Right cardiac atrium (tissue), 5 donors: ENCODE data around the gene AK9. TPM values are rescaled to one million over a fixed set of nuclear protein-coding genes. Genes with fewer than 3 reads are reported as not detected.
A peak's percentile ranks its signal among the peaks of the same experiment; 100 is the strongest.

Source experiments
- ATAC-seq, 2 donors: fragments of 200-7000 bp; cut with Tn5 transposase; one replicate each; pipeline versions ENCODE4 v1.8.0 to v1.9.1; 2020; ENCODE audit warnings: moderate library complexity in 2 of 2, mild to moderate bottlenecking in 1 of 2
- DNase-seq, 3 donors: peaks; one replicate each; pipeline ENCODE4 v3.0.0-alpha.2; 2020
- H3K27ac ChIP-seq: one replicate; pipeline ENCODE4 v1.5.1; 2013; ENCODE audit warnings: mild to moderate bottlenecking, low read length, control low read depth, moderate library complexity
- H3K27me3 ChIP-seq: one replicate; pipeline ENCODE4 v1.6.1; 2013; ENCODE audit not compliant: control insufficient read depth, insufficient read depth
- H3K4me1 ChIP-seq: one replicate; pipeline ENCODE4 v1.6.1; 2013; ENCODE audit warnings: low read length; ENCODE audit not compliant: control insufficient read depth, insufficient read depth
- H3K4me3 ChIP-seq: one replicate; pipeline ENCODE4 v1.5.1; 2013; ENCODE audit warnings: low read length, control low read depth
- H3K9me3 ChIP-seq: one replicate; pipeline ENCODE4 v1.6.1; 2013; ENCODE audit warnings: low read length; ENCODE audit not compliant: control insufficient read depth
- WGBS: extraction: QIAGEN DNeasy Blood & Tissue Kit; methylation state at CpG from one replicate; pipeline ENCODE4 v1.1.7; 2013; 5-methylcytosine and 5-hydroxymethylcytosine counted together
- intact Hi-C, 4 donors: fragments of 100-400 bp; cut with DNase I; formaldehyde crosslinking; loops; one replicate each; pipeline versions ENCODE4 v1.11.0 to v1.14.0; 2022 to 2023
- polyA plus RNA-seq: library from polyadenylated mRNA; stranded (reverse); fragments of 200-250 nt; gene quantifications from one replicate; pipeline ENCODE4 v1.2.3, GENCODE V29; 2013
- total RNA-seq, 4 donors: library from RNA; stranded (reverse); fragmentation: NEBNext Ultra II Directional; extraction: Animal tissue kit (Norgen Biotek cat#: 25700); gene quantifications; one replicate each; pipeline ENCODE4 v1.2.1, GENCODE V29; 2021
- donor health status: healthy with polysubstance abuse.
- donor health status: DM: no; HTN: yes; CAD: no.
- donor health status: DM: no; HTN: no; CAD: no.
- donor health status: DM: no; HTN: yes; CAD: no; lungs with severe emphysema.
- donor health status: DM: yes; HTN: yes; CAD: no.

The AK9 gene
- total and polyA plus RNA-seq, 5 donors, result 8.3 to 13.2 (median 12.4) TPM

GRCh38 chr6:109496036-109496772 is 194.8 kb downstream of the AK9 start:
- H3K27me3 ChIP-seq, result no peaks in the 10 kb centered on the region
- H3K9me3 ChIP-seq, result no peaks in the 10 kb centered on the region
- no peak for ATAC-seq
- H3K4me1 ChIP-seq, result peaks cover 3% of the 10 kb centered on the region
- WGBS, result 75% methylated on average over 9 of the region's 9 CpGs
- intact Hi-C loops, result no loop called here
- no peak overlapping the region for H3K27ac ChIP-seq
- no peak for DNase-seq
- no peak overlapping the region for H3K4me3 ChIP-seq

GRCh38 chr6:109493865-109494264 is 197.1 kb downstream of the AK9 start:
- peaks cover 3% of the 10 kb centered on the region for H3K4me1 ChIP-seq
- H3K9me3 ChIP-seq, result no peaks in the 10 kb centered on the region
- no peak overlapping the region for H3K4me3 ChIP-seq
- no peaks in the 10 kb centered on the region for H3K27me3 ChIP-seq
- WGBS, result 87% methylated on average over 1 of the region's 1 CpG
- ATAC-seq, result no peak
- intact Hi-C loops, result no loop called here
- H3K27ac ChIP-seq, result no peak overlapping the region
- no peak for DNase-seq

- no peak overlapping the region for H3K27ac ChIP-seq
- 58% methylated on average over 5 of the region's 5 CpGs for WGBS
- no peak overlapping the region for H3K4me3 ChIP-seq
- ATAC-seq (peak in 1 of 2 donors; percentile 31), DNase-seq (no peak)
- no peaks in the 10 kb centered on the region for H3K27me3 ChIP-seq
- intact Hi-C loops, result no loop called here
- peaks cover 3% of the 10 kb centered on the region for H3K4me1 ChIP-seq
- no peaks in the 10 kb centered on the region for H3K9me3 ChIP-seq
Measured at GRCh38 chr6:109491207-109491938, 199.6 kb downstream of the AK9 start.

- intact Hi-C loops, result no loop called here
- Histone ChIP-seq H3K27ac (no peak overlapping the region), H3K27me3 (no peaks in the 10 kb centered on the region), H3K9me3 (no peaks in the 10 kb centered on the region), H3K4me3 (no peak overlapping the region), H3K4me1 (peaks cover 3% of the 10 kb centered on the region)
- DNase-seq (no peak), ATAC-seq (no peak)
- WGBS, result 65% methylated on average over 2 of the region's 2 CpGs
Measured at GRCh38 chr6:109490713-109491112, 200.3 kb downstream of the AK9 start.

GRCh38 chr6:109488001-109488400 is 203.0 kb downstream of the AK9 start:
- H3K9me3 ChIP-seq, result no peaks in the 10 kb centered on the region
- no peak for ATAC-seq
- H3K27me3 ChIP-seq, result no peaks in the 10 kb centered on the region
- no peak for DNase-seq
- H3K27ac ChIP-seq, result no peak overlapping the region
- intact Hi-C loops, result no loop called here
- peaks cover 3% of the 10 kb centered on the region for H3K4me1 ChIP-seq
- no peak overlapping the region for H3K4me3 ChIP-seq

GRCh38 chr6:109486068-109486467 is 204.9 kb downstream of the AK9 start:
- Histone ChIP-seq H3K4me1 (peaks cover 5% of the 10 kb centered on the region), H3K27ac (no peak overlapping the region), H3K9me3 (no peaks in the 10 kb centered on the region), H3K4me3 (no peak overlapping the region), H3K27me3 (no peaks in the 10 kb centered on the region)
- WGBS, result 99% methylated on average over 1 of the region's 1 CpG
- no peak for DNase-seq
- ATAC-seq, result no peak
- intact Hi-C loops, result no loop called here

GRCh38 chr6:109485266-109485935 is 205.6 kb downstream of the AK9 start:
- no peaks in the 10 kb centered on the region for H3K9me3 ChIP-seq
- 66% methylated on average over 3 of the region's 3 CpGs for WGBS
- intact Hi-C loops, result no loop called here
- DNase-seq, result no peak
- no peak overlapping the region for H3K4me3 ChIP-seq
- H3K27ac ChIP-seq, result no peak overlapping the region
- no peak for ATAC-seq
- no peaks in the 10 kb centered on the region for H3K27me3 ChIP-seq
- peaks cover 7% of the 10 kb centered on the region for H3K4me1 ChIP-seq

- intact Hi-C loops, result no loop called here
- no peak overlapping the region for H3K27ac ChIP-seq
- 43% methylated on average over 3 of the region's 3 CpGs for WGBS
- H3K4me1 ChIP-seq, result peaks cover 11% of the 10 kb centered on the region
- no peaks in the 10 kb centered on the region for H3K9me3 ChIP-seq
- H3K4me3 ChIP-seq, result no peak overlapping the region
- ATAC-seq (no peak), DNase-seq (no peak)
- H3K27me3 ChIP-seq, result no peaks in the 10 kb centered on the region
Measured at GRCh38 chr6:109484122-109484521, 206.9 kb downstream of the AK9 start.

GRCh38 chr6:109483735-109484057 is 207.3 kb downstream of the AK9 start:
- peaks cover 11% of the 10 kb centered on the region for H3K4me1 ChIP-seq
- no peaks in the 10 kb centered on the region for H3K9me3 ChIP-seq
- peak overlapping the region; percentile 98 for H3K4me3 ChIP-seq
- no peaks in the 10 kb centered on the region for H3K27me3 ChIP-seq
- under 1% methylated on average over 6 of the region's 6 CpGs for WGBS
- intact Hi-C loops, result no loop called here
- no peak for DNase-seq
- no peak for ATAC-seq
- peak overlapping the region; percentile 62 for H3K27ac ChIP-seq

- DNase-seq, result peak; percentile 92 to 97 (median 97)
- intact Hi-C loops, result no loop called here
- 2% methylated on average over 95 of the region's 97 CpGs for WGBS
- peaks cover 11% of the 10 kb centered on the region for H3K4me1 ChIP-seq
- no peaks in the 10 kb centered on the region for H3K27me3 ChIP-seq
- no peaks in the 10 kb centered on the region for H3K9me3 ChIP-seq
- peak within 1 kb of the TSS; percentile 63 for H3K27ac ChIP-seq
- peak within 1 kb of the TSS; percentile 98 for H3K4me3 ChIP-seq
- peak; percentile 97 for ATAC-seq
Measured at GRCh38 chr6:109482905-109483734, 207.9 kb downstream of the AK9 start, which contains the start of gene ZBTB24. ZBTB24 (minus strand) TSS chr6:109483219; CDS start chr6:109482026, 1,193 bp downstream.
